Activated T-helper 2 cell treated with anti-CD3 and anti-CD28 coated beads, Interferon-gamma antibody, Interleukin-2, Interleukin-4, amounts not matched to agents 10 μg/mL and 5 μg/mL and 100 μg/mL, durations not matched to agents 14 hours and 24 hours and 36 hours (primary cell): ENCODE data around the gene STKLD1. TPM values are rescaled to one million over a fixed set of nuclear protein-coding genes. Genes with fewer than 3 reads are reported as not detected.
"Not testable (repeated sequence)": the region's sequence is repeated elsewhere in the genome, so short reads cannot be mapped to it uniquely, and the experiment has no call there.

Source experiments
- DNase-seq: peaks from one replicate; pipeline ENCODE4 v3.0.0; 2021; ENCODE audit warnings: low spot score
- H3K27ac Mint-ChIP-seq: one replicate; pipeline ENCODE4 v1.8.0; 2021; ENCODE audit warnings: mixed read lengths
- H3K27me3 Mint-ChIP-seq: one replicate; pipeline ENCODE4 v1.8.0; 2021; ENCODE audit warnings: low read depth, mixed read lengths
- H3K36me3 Mint-ChIP-seq: one replicate; pipeline ENCODE4 v1.8.0; 2021; ENCODE audit warnings: low read depth, mixed read lengths
- H3K4me1 Mint-ChIP-seq: one replicate; pipeline ENCODE4 v1.8.0; 2021; ENCODE audit warnings: low read depth, mixed read lengths
- H3K4me3 Mint-ChIP-seq: one replicate; pipeline ENCODE4 v1.8.0; 2021; ENCODE audit warnings: low read depth, mild to moderate bottlenecking, moderate library complexity, mixed read lengths
- H3K9me3 Mint-ChIP-seq: one replicate; pipeline ENCODE4 v1.8.0; 2021; ENCODE audit warnings: mixed read lengths
- intact Hi-C: fragments of 100-400 bp; cut with micrococcal nuclease; formaldehyde crosslinking; loops from one replicate; pipeline ENCODE4 v1.15.1; 2023
- total RNA-seq: library from RNA; stranded (reverse); gene quantifications from 2 replicates; pipeline ENCODE4 v1.2.3, GENCODE V29; 2022

STKLD1 gene
- total RNA-seq: 0.87 and 1.0 TPM in 2 replicates

DNA sequence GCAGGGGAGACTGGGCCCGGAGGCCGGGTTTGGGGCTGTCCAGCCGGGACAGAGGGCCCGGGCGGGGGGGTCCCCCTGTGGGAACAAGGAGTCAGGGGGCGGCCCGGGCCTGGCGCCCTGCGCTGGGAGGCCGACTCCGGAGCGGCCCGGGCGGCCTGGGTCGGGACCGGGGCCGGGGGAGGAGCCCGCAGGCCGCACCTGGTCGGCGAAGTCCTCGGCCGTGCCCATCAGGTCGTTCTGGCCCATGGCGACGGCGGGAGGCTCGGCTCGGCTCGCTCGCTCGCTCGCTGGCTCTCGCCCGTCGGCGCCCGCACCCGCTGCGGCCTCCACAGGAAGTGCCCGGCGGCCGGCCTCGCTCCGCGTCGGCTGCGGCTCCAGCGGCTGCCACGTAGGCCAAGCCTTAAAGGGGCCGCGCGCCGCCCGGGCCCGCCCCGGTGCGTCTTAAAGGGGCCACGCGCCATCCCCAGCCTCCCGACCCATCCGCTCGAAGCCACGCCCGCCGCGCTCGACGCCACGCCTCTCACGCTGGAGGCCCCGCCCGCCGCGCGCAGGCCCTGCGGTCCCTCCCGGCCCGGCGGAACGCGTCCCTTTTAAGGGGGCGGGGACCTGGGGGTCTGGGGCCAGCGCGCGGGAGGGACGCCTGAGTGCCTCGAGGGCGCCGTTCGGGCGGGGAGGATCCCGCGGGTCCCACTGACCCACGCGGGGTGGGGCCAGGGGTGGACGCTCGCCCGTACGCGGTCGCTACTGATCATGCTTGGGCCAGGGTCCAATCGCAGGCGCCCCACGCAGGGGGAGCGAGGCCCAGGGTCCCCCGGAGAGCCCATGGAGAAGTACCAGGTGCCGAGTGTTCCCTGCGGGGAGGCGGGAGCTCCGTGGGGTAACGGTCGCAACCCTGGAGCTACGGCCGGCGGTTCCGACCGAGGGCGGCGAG, at the start of gene STKLD1, which contains the start of gene SURF4:
Gene STKLD1, plus strand, starts transcription at position 643 of the 931 bp plus-strand sequence. Its CDS starts 108 bp downstream, at position 751.
Gene SURF4, minus strand, starts transcription at position 337 of the 931 bp plus-strand sequence. Its CDS starts 91 bp downstream, at position 246.
- Mint-ChIP-seq H3K27ac (peak within 1 kb of the TSS; percentile 96), H3K4me1 (peaks cover 25% of the 10 kb centered on the region), H3K4me3 (peak within 1 kb of the TSS; percentile 87), H3K9me3 (no peaks in the 10 kb centered on the region), H3K27me3 (peaks cover 2% of the 10 kb centered on the region), H3K36me3 (peaks cover 39% of the 10 kb centered on the region)
- DNase-seq: peak; percentile 96
- intact Hi-C loops: loop anchor here (1.0 to 10.0 kb wide), 4 partner anchors 28 to 341 kb away; partner anchors contain the start of genes GTF3C5, MED22, REXO4 and RPL7A

DNA sequence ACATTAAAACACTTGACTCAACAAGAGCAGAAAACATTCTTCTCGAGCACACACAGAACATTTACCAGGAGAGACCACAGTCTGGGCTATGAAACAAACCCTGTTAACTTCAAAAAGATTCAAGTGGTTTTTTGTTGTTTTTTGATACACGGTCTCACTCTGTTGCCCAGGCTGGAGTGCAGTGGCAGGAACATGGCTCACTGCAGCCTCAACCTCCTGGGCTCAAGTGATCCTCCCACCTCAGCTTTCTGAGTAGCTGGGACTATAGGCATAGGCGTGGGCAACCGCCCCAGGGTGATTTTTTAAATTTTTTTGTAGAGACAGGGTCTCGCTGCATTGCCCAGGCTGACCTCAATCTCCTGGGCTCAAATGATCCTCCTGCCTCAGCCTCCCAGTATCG, 49.1 kb upstream of the STKLD1 start:
- DNase-seq, H3K4me3 Mint-ChIP-seq, H3K27ac Mint-ChIP-seq, H3K9me3 Mint-ChIP-seq, H3K4me1 Mint-ChIP-seq, H3K27me3 Mint-ChIP-seq, intact Hi-C loops: not testable (repeated sequence)
- peaks cover 34% of the 10 kb centered on the region for H3K36me3 Mint-ChIP-seq

DNA sequence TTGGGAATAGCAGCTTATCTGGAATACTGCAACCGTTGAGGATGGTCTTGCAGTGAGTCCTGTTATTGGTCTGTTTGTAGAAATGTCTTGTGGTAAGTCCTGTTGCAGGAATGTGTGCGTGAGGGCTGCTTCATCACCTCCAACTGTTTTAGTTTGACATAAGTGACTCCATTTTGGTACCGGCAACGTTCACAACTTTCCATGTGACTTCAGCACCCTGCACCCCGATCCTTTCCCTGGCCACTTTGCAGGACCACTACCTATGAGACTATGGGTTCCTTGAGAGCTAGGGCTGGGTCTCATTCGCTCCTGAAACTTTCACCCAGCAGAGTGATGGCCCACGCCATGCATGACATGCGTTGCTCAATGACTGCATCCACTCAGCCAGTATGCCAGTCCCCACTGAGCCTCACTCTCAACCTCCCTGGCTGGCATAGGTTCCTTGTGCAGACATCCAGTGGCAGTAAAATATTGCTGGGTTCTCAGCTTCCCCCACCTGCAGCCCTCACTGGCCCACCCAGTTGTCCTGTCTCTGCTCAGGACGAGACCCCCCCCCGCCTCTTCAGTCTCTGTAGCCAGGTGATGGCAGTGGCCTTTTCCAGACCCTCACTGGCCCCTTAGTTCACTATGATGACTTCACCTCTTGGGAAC, 48.2 kb upstream of the STKLD1 start:
- H3K4me1 Mint-ChIP-seq: no peaks in the 10 kb centered on the region
- intact Hi-C loops: no loop called here
- H3K36me3 Mint-ChIP-seq: peaks cover 43% of the 10 kb centered on the region
- no peaks in the 10 kb centered on the region for H3K27me3 Mint-ChIP-seq
- no peaks in the 10 kb centered on the region for H3K9me3 Mint-ChIP-seq
- H3K27ac Mint-ChIP-seq: no peak overlapping the region
- no peak overlapping the region for H3K4me3 Mint-ChIP-seq
- DNase-seq: no peak

DNA sequence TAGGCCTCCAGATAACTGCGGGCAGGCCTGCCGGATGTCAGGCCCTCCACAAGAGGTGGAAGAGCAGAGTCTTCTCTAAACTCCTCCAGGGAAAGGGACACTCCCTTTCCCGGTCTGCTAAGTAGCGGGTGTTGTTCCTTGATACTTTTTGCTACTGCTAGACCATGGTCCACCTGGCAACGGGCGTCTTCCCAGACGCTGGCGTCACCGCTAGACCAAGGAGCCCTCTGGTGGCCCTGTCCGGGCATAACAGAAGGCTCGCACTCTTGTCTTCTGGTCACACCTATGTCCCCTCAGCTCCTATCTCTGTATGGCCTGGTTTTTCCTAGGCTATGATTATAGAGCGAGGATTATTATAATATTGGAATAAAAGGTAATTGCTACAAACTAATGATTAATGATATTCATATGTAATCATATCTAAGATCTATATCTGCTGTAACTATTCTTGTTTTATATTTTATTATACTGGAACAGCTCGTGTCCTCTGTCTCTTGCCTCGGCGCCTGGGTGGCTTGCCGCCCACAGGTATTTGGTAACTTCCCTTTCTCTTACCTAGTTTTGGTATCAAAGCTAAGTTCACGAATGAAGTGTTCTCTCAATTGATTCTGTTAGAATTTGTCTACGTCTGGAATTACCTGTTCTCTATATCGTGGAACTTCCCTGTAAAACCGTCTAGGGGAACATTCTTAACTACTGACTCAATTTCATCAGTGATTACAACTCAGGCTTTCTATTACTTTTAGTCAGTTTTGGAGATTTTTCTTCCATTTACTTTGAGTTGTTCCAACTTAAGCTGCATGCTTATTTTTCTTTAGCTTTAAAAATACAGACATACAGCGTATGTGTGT, 46.6 kb upstream of the STKLD1 start:
- H3K9me3 Mint-ChIP-seq, DNase-seq, H3K4me3 Mint-ChIP-seq, H3K27ac Mint-ChIP-seq, H3K4me1 Mint-ChIP-seq, H3K27me3 Mint-ChIP-seq: not testable (repeated sequence)
- intact Hi-C loops: loop anchor here (10.0 kb wide), 1 partner anchor 145 kb away; no protein-coding TSS in a partner anchor
- peaks cover 59% of the 10 kb centered on the region for H3K36me3 Mint-ChIP-seq

DNA sequence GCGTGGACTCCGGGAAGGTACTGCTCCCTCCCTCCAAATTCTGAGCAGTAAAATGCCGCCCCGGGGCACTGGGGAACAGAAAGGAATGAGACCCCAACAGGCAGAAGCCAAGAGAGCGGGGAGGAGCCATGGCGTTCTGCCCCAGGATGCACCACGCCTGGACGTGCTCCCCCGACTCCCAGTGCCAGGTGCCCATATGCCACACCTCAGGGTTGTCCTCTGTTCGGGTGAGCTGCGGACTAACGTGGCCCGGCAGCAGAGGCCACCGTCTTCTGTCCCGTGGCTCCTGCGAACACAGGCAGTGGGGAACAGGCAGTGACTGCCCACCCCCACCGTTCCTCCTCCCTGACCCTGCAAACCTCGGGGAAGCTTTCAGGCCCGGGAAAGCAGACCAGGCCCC, 44.9 kb upstream of the STKLD1 start:
- no peaks in the 10 kb centered on the region for H3K9me3 Mint-ChIP-seq
- DNase-seq: no peak
- peaks cover 12% of the 10 kb centered on the region for H3K4me1 Mint-ChIP-seq
- H3K27ac Mint-ChIP-seq: no peak overlapping the region
- no peak overlapping the region for H3K4me3 Mint-ChIP-seq
- H3K36me3 Mint-ChIP-seq: peaks cover 72% of the 10 kb centered on the region
- H3K27me3 Mint-ChIP-seq: no peaks in the 10 kb centered on the region
- intact Hi-C loops: loop anchor here (10.0 kb wide), 1 partner anchor 146 kb away; no protein-coding TSS in a partner anchor

DNA sequence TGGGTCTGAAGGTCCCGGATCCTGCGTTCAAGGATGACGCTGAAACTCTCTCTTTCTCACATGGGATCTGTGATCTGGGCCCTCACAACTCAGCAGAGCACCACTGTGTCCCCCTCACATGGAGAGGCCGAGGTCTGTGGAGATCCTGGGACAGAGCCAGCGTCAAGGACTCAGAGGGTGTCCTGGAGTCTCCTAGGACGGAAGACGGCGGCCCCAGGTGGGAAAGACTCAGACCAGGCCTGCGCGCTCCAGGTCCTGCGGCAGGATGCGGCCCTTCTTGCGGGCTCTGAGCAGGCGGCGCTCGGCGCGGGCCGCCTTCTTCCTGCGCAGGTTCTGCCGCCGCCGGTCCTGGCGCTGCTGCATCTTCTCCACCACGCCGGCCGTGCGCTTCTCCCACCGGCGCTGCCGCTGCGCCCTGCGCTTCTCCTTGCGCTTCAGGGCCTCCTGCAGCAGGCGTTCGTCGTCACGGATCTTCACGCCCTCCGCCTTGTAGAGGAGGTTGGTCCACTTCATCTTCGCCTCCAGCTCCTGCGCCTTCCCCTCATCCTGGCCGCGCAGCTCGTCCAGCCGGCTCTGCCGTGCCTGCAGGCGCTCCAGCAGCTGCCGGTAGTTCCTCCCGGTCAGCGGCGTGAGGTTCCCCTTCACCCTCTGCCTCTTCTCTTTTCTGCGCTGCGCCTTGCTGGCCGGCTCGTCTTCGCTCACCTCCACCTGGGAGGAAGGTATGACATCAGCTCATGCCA, 44.4 kb upstream of the STKLD1 start:
- Mint-ChIP-seq H3K27ac (no peak overlapping the region), H3K9me3 (no peaks in the 10 kb centered on the region), H3K36me3 (peaks cover 76% of the 10 kb centered on the region), H3K4me1 (peaks cover 12% of the 10 kb centered on the region), H3K27me3 (no peaks in the 10 kb centered on the region), H3K4me3 (no peak overlapping the region)
- intact Hi-C loops: loop anchor here (10.0 kb wide), 1 partner anchor 147 kb away; no protein-coding TSS in a partner anchor
- DNase-seq: no peak

DNA sequence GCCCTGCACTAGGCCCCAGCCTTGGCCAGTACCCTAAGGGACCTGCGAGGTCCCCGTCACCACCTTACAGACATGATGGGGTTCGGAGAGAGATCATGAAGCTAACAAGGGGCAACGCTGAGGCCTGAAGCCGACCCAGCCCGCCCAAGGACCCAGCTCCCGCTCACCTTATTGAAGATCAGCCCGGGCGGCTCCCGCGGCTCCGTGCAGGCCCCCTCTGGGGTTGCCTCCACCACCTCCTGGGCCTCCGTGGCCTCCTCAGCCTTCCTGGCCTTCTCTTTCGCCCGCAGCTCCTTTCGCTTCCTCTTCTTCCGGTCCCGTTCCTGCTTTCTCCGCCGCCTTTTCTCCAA, 43.8 kb upstream of the STKLD1 start:
- Mint-ChIP-seq H3K36me3 (peaks cover 76% of the 10 kb centered on the region), H3K4me3 (no peak overlapping the region), H3K27me3 (no peaks in the 10 kb centered on the region), H3K4me1 (peaks cover 12% of the 10 kb centered on the region), H3K9me3 (no peaks in the 10 kb centered on the region), H3K27ac (no peak overlapping the region)
- no peak for DNase-seq
- intact Hi-C loops: loop anchor here (10.0 kb wide), 1 partner anchor 148 kb away; no protein-coding TSS in a partner anchor

DNA sequence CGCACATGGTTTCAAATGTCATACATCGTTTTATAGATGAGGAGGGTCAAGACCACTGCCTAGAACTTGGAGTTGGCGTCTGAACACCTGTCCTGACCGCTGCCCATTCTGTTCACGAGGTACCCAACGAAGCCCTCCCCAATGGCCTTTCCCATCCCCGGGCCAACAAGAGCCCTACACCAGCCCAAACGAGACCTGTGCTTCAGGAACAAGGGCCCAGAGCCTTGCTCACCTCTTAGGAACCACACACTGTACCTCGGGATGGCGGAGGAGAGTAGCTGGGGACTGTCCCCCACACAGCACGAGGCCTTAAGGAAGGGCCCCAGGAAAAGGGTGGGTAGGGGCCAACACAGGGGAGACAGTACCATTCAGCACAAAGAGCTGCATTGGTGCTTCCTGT, 43.2 kb upstream of the STKLD1 start:
- peaks cover 77% of the 10 kb centered on the region for H3K36me3 Mint-ChIP-seq
- no peak overlapping the region for H3K27ac Mint-ChIP-seq
- peak overlapping the region; percentile 21 for H3K4me3 Mint-ChIP-seq
- no peaks in the 10 kb centered on the region for H3K27me3 Mint-ChIP-seq
- intact Hi-C loops: loop anchor here (10.0 kb wide), 1 partner anchor 148 kb away; no protein-coding TSS in a partner anchor
- H3K4me1 Mint-ChIP-seq: peaks cover 12% of the 10 kb centered on the region
- no peaks in the 10 kb centered on the region for H3K9me3 Mint-ChIP-seq
- no peak for DNase-seq

DNA sequence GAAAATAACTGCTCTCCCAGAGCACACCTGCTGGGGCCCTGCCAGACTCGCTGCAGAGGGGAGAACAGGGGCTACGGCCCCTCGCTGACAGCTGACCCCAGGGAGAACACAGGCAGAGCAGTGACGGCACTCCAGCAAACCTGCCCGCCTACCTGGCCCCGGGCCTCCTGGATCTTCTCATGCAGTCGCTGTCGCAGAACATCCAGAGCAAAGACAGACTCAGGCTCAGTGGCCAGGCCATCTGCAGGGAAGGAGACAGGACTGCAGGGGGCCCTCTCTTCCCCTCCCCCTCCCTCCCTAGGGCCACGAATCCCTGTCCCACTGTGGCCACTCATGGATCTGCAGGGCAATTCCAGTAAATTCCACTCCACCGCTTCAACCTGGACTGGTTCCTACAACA, 42.6 kb upstream of the STKLD1 start:
- H3K36me3 Mint-ChIP-seq: peaks cover 72% of the 10 kb centered on the region
- DNase-seq: no peak
- H3K27ac Mint-ChIP-seq: no peak overlapping the region
- no peaks in the 10 kb centered on the region for H3K27me3 Mint-ChIP-seq
- H3K4me3 Mint-ChIP-seq: peak overlapping the region; percentile 21
- peaks cover 12% of the 10 kb centered on the region for H3K4me1 Mint-ChIP-seq
- intact Hi-C loops: loop anchor here (10.0 kb wide), 1 partner anchor 149 kb away; no protein-coding TSS in a partner anchor
- H3K9me3 Mint-ChIP-seq: no peaks in the 10 kb centered on the region

DNA sequence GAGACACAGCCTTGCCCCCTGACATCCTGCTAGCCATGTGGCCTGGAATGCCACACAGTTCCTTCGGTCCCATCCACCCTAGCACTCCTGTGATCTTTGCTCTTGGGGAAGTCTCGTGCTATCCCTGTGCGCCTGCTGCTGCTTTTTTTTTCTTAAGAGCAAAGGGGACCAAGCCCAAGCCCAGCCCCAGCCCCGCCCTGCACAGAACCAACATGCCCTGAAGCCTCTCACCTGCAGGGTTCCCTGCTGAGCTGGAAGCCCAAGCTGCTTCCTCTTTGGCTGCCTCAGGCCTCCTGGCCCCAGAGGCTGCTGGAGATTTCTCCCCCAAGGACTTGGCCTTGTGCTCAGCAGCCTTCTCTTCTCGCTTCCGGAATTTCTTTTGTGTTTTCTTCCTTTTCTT, 42.0 kb upstream of the STKLD1 start:
- H3K27ac Mint-ChIP-seq: no peak overlapping the region
- no peak for DNase-seq
- no peaks in the 10 kb centered on the region for H3K9me3 Mint-ChIP-seq
- H3K4me1 Mint-ChIP-seq: peaks cover 12% of the 10 kb centered on the region
- no peaks in the 10 kb centered on the region for H3K27me3 Mint-ChIP-seq
- peaks cover 72% of the 10 kb centered on the region for H3K36me3 Mint-ChIP-seq
- intact Hi-C loops: loop anchor here (10.0 kb wide), 1 partner anchor 149 kb away; no protein-coding TSS in a partner anchor
- H3K4me3 Mint-ChIP-seq: peak overlapping the region; percentile 94

DNA sequence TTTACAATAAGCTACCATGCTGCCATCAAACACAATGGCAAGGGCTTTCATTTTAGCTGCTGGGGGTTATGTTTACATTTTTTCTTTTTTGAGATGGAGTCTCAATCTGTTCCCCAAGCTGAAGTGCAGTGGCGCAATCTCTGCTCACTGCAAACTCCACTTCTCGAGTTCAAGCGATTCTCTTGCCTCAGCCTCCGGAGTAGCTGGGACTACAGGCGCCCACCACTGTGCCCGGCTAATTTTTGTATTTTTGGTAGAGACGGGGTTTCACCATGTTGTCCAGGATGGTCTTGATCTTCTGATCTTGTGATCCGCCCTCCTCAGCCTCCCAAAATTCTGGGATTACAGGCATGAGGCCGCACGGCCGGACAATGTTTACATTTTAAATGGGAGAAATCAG, 41.3 kb upstream of the STKLD1 start:
- H3K4me1 Mint-ChIP-seq: peaks cover 12% of the 10 kb centered on the region
- DNase-seq, H3K27me3 Mint-ChIP-seq, H3K9me3 Mint-ChIP-seq: not testable (repeated sequence)
- H3K36me3 Mint-ChIP-seq: peaks cover 75% of the 10 kb centered on the region
- H3K27ac Mint-ChIP-seq: peak overlapping the region; percentile 62
- intact Hi-C loops: loop anchor here (10.0 kb wide), 1 partner anchor 150 kb away; no protein-coding TSS in a partner anchor
- H3K4me3 Mint-ChIP-seq: peak overlapping the region; percentile 94
